Naive thymus-derived CD4-positive, alpha-beta T cell (primary cell): ENCODE data around the gene STK32C. TPM values are rescaled to one million over a fixed set of nuclear protein-coding genes. Genes with fewer than 3 reads are reported as not detected.
"Not testable (repeated sequence)": the region's sequence is repeated elsewhere in the genome, so short reads cannot be mapped to it uniquely, and the experiment has no call there.

Source experiments
- ATAC-seq: fragments of 150-1000 bp; cut with Tn5 transposase; 2 replicates; pipeline ENCODE4 v1.10.0; 2021; ENCODE audit warnings: mild to moderate bottlenecking, moderate library complexity
- CTCF ChIA-PET: fragments of 350-600 bp; sonication (Branson Sonifier 250); formaldehyde crosslinking; loops from one replicate; lab custom pipeline; 2021; ENCODE audit warnings: antibody characterized with exemption; lab: Charles Lee
- POLR2A ChIA-PET: fragments of 350-600 bp; sonication (Branson Sonifier 250); formaldehyde crosslinking; loops from one replicate; lab custom pipeline; 2021; ENCODE audit warnings: antibody characterized with exemption, inconsistent platforms; lab: Charles Lee
- DNase-seq, 9 donors: peaks; one replicate each; pipeline versions ENCODE4 v3.0.0 to v3.0.0-alpha.2; 2020 to 2022; ENCODE audit warnings: mixed read lengths in 1 of 9
- H3K27ac ChIP-seq: one replicate; pipeline ENCODE4 v1.7.0; 2013; ENCODE audit warnings: mild to moderate bottlenecking, low read depth, low read length, moderate library complexity
- H3K27me3 ChIP-seq, 2 donors: one replicate each; pipeline ENCODE4 v1.7.0; 2013; ENCODE audit warnings: low read length in 2 of 2, mild to moderate bottlenecking in 2 of 2, moderate library complexity in 2 of 2; ENCODE audit not compliant: control insufficient read depth in 2 of 2, insufficient read depth in 2 of 2
- H3K36me3 ChIP-seq, 3 experiments: 1 replicate in 2 of 3; 2 replicates in 1 of 3; pipeline ENCODE4 v1.7.0; 2013; ENCODE audit warnings: low read length in 3 of 3, mild to moderate bottlenecking in 3 of 3, moderate library complexity in 1 of 3; ENCODE audit not compliant: insufficient read depth in 3 of 3, control insufficient read depth in 2 of 3
- H3K4me1 ChIP-seq, 2 donors: one replicate each; pipeline ENCODE4 v1.7.0; 2013; ENCODE audit warnings: low read length in 2 of 2, mild to moderate bottlenecking in 2 of 2, moderate library complexity in 1 of 2; ENCODE audit not compliant: control insufficient read depth in 2 of 2, insufficient read depth in 2 of 2
- H3K4me3 ChIP-seq: 2 replicates; pipeline ENCODE4 v1.7.0; 2013; ENCODE audit warnings: mild to moderate bottlenecking, low read length
- H3K9me3 ChIP-seq, 3 experiments: 1 replicate in 2 of 3; 2 replicates in 1 of 3; pipeline ENCODE4 v1.7.0; 2013; ENCODE audit warnings: low read length in 3 of 3; ENCODE audit not compliant: control insufficient read depth in 2 of 3
- H3K27ac Mint-ChIP-seq, 9 donors: one replicate each; pipeline ENCODE4 v1.8.0; 2020 to 2022; ENCODE audit warnings: mixed read lengths in 9 of 9, mild to moderate bottlenecking in 8 of 9, moderate library complexity in 5 of 9, inconsistent platforms in 2 of 9
- H3K27me3 Mint-ChIP-seq, 5 donors: one replicate each; pipeline ENCODE4 v1.8.0; 2021 to 2022; ENCODE audit warnings: mixed read lengths in 5 of 5, mild to moderate bottlenecking in 1 of 5
- H3K36me3 Mint-ChIP-seq, 5 donors: one replicate each; pipeline ENCODE4 v1.8.0; 2020 to 2022; ENCODE audit warnings: mixed read lengths in 5 of 5, mild to moderate bottlenecking in 3 of 5, inconsistent platforms in 1 of 5
- H3K4me1 Mint-ChIP-seq, 7 donors: one replicate each; pipeline ENCODE4 v1.8.0; 2020 to 2022; ENCODE audit warnings: mixed read lengths in 7 of 7, mild to moderate bottlenecking in 3 of 7, inconsistent platforms in 1 of 7
- H3K4me3 Mint-ChIP-seq, 10 donors: one replicate each; pipeline ENCODE4 v1.8.0; 2020 to 2022; ENCODE audit warnings: mild to moderate bottlenecking in 10 of 10, mixed read lengths in 10 of 10, moderate library complexity in 6 of 10, inconsistent platforms in 2 of 10
- H3K9me3 Mint-ChIP-seq, 11 donors: one replicate each; pipeline ENCODE4 v1.8.0; 2020 to 2022; ENCODE audit warnings: mixed read lengths in 11 of 11, mild to moderate bottlenecking in 4 of 11, inconsistent platforms in 1 of 11, moderate library complexity in 1 of 11
- intact Hi-C, 2 donors: fragments of 100-400 bp; cut with micrococcal nuclease; formaldehyde crosslinking; loops; one replicate each; pipeline ENCODE4 v1.15.1; 2023
- polyA plus RNA-seq, 2 donors: library from polyadenylated mRNA; unstranded; fragments of 300-500 nt; fragmentation: Illumina TruSeq; gene quantifications; one replicate each; pipeline ENCODE4 v1.2.3, GENCODE V29; 2021
- total RNA-seq, 6 experiments: library from RNA in 5 of 6; stranded (reverse) in 5 of 6; gene quantifications; 1 replicate in 5 of 6; 2 replicates in 1 of 6; pipeline ENCODE4 v1.2.3 and lab custom pipeline; 2021 to 2026

The STK32C gene
- total and polyA plus RNA-seq, 7 experiments from 2014 or later, result 4.6 to 19.4 (median 11.8) TPM

DNA sequence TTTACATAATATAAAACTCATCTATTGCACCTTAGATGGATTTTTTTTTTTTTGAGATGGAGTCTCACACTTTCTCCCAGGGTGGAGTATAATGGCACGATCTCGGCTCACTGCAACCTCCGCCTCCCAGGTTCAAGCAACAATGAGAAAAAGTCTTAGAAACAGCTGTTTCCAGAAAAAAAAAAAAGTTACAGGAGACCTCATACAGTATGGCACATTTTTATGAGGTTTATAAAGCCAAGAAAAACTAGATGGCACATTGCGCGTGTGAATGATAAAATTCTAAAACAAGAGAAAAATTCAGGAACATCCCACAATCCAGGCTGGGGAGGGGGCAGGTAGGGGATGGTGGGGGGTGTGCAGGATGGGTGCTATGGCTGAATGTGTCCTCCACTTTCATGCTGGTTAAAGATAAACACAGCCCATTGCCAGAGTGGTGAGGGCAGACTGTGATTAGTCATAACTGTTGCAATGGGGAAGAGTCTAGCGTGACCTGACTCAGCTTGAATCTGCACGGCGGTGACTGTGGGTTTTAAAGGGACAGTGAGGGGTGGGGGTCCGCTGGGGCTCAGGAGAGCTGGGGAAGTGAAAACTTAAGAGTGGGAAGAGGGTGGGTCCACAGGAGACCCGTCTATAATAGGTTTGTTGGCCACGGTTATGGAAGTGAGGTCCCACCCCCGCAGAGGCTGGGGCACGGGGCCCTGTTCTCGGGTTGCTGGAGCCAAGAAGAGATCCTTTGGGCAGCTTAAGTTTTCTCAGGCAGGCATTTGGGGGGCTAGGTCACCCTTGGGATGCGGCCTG, 12.3 kb upstream of the STK32C start:
- no peak overlapping the region for H3K4me3 Mint-ChIP-seq
- H3K27ac Mint-ChIP-seq, result peak overlapping the region in 1 of 9 donors; percentile 77
- no peak overlapping the region for H3K27ac ChIP-seq
- ChIA-PET POLR2A (no interaction called here), CTCF (no interaction called here)
- peak in 1 of 9 donors; percentile 42 for DNase-seq
- H3K36me3 ChIP-seq, result peaks cover 0 to 5% (median 0%) of the 10 kb centered on the region in 3 experiments
- no peak overlapping the region for H3K4me3 ChIP-seq
- H3K27me3 ChIP-seq, result no peaks in the 10 kb centered on the region
- peaks cover 0 to 6% (median 0%) of the 10 kb centered on the region in 5 donors for H3K27me3 Mint-ChIP-seq
- ATAC-seq, result peak; percentile 91
- no peaks in the 10 kb centered on the region for H3K4me1 ChIP-seq
- peaks cover 6 to 18% (median 10%) of the 10 kb centered on the region in 5 donors for H3K36me3 Mint-ChIP-seq
- no peaks in the 10 kb centered on the region for H3K9me3 ChIP-seq
- intact Hi-C loops, result no loop called here
- H3K4me1 Mint-ChIP-seq, result peaks cover 6 to 17% (median 10%) of the 10 kb centered on the region in 7 donors
- no peaks in the 10 kb centered on the region for H3K9me3 Mint-ChIP-seq

DNA sequence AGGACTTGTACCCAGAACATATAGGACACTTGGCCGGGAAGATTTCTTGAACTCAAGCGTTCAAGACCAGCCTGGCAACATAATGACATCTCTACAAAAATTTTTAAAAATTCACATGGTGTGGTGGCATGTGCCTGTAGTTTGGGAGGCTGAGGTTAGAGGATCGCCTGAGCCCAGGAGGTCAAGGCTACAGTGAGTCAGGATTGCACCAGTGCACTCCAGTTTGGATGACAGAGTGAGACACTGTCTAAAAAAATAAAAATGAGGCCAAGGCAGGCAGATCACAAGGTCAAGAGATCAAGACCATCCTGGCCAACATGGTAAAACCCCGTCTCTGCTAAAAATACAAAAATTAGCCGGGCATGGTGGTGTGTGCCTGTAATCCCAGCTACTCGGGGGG, 9.7 kb upstream of the STK32C start:
- H3K36me3 Mint-ChIP-seq, CTCF ChIA-PET, H3K27me3 ChIP-seq, H3K4me3 Mint-ChIP-seq, H3K4me1 ChIP-seq, H3K36me3 ChIP-seq, DNase-seq, POLR2A ChIA-PET, H3K27ac Mint-ChIP-seq, ATAC-seq, H3K4me1 Mint-ChIP-seq, H3K27ac ChIP-seq, H3K9me3 Mint-ChIP-seq, H3K9me3 ChIP-seq, intact Hi-C loops, H3K4me3 ChIP-seq: not testable (repeated sequence)
- peaks cover 0 to 11% (median 0%) of the 10 kb centered on the region in 5 donors for H3K27me3 Mint-ChIP-seq

DNA sequence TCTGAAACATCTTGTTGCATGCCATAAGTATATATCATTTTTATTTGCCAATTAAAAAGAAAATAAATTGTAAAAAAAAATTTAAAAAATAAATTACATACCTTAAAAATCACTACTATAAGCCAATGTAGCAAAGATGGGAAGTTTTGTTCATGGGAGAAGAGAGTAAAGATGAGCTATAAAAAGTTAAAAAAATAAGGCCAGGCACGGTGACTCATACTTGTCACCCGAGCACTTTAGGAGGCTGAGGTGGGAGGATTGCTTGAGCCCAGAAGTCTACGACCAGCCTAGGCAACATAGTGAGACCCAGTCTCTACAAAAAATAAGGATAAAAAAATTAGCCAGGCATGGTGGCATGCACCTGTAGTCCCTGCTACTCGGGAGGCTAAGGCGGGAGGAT, 8.4 kb upstream of the STK32C start:
- ChIA-PET POLR2A (no interaction called here), CTCF (no interaction called here)
- Mint-ChIP-seq H3K27me3 (peaks cover 0 to 11% (median 0%) of the 10 kb centered on the region in 5 donors), H3K9me3 (peaks cover 0 to 7% (median 0%) of the 10 kb centered on the region in 11 donors), H3K27ac (no peak overlapping the region), H3K36me3 (peaks cover 0 to 4% (median 0%) of the 10 kb centered on the region in 5 donors), H3K4me3 (no peak overlapping the region), H3K4me1 (peaks cover 0 to 8% (median 0%) of the 10 kb centered on the region in 7 donors)
- no peak for ATAC-seq
- Histone ChIP-seq H3K36me3 (no peaks in the 10 kb centered on the region), H3K9me3 (no peaks in the 10 kb centered on the region), H3K4me3 (no peak overlapping the region), H3K27me3 (no peaks in the 10 kb centered on the region), H3K27ac (no peak overlapping the region), H3K4me1 (no peaks in the 10 kb centered on the region)
- intact Hi-C loops, result no loop called here
- DNase-seq, result no peak

DNA sequence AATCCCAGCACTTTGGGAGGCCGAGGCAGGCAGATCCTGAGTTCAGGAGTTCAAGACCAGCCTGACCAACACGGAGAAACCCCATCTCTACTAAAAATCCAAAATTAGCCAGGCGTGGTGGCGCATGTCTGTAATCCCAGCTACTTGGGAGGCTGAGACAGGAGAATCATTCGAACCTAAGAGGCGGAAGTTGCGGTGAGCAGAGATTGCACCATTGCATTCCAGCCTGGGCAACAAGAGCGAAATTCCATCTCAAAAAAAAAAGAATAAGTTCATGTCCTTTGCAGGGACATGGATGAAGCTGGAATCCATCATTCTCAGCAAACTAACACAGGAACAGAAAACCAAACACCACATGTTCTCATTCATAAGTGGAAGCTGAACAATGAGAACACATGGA, 7.1 kb upstream of the STK32C start:
- H3K27ac Mint-ChIP-seq, H3K9me3 Mint-ChIP-seq: not testable (repeated sequence)

DNA sequence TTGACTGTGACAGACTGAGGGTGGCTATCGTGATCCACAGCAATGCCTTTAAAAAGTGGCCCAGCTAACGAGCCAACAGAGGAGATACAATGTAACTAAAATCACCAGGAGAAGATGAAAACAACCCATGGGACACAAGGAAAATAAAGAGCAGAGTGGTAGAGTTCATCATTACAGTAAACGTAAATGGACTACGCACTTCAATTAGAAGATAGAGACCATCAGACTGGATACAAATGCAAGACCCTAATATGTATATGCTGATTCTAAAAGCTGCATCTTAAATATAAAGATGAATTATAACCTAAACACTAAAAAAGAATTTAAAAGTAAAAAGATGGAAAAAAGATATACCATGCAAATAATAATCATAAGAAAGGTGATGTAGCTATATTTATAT, 6.6 kb upstream of the STK32C start:
- H3K4me1 ChIP-seq, result no peaks in the 10 kb centered on the region
- Mint-ChIP-seq H3K4me3 (no peak overlapping the region), H3K27me3 (peaks cover 0 to 25% (median 0%) of the 10 kb centered on the region in 5 donors), H3K4me1 (peaks cover 0 to 3% (median 0%) of the 10 kb centered on the region in 7 donors), H3K9me3 (peaks cover 0 to 7% (median 0%) of the 10 kb centered on the region in 11 donors), H3K27ac (no peak overlapping the region), H3K36me3 (peaks cover 0 to 2% (median 0%) of the 10 kb centered on the region in 5 donors)
- H3K27me3 ChIP-seq, result no peaks in the 10 kb centered on the region
- POLR2A ChIA-PET, result interaction anchor here (1.3 kb wide), 1 partner anchor 17 kb away, joined by 3 read pairs; no protein-coding TSS in a partner anchor
- no peaks in the 10 kb centered on the region for H3K9me3 ChIP-seq
- no peak overlapping the region for H3K27ac ChIP-seq
- CTCF ChIA-PET, result no interaction called here
- DNase-seq (no peak), ATAC-seq (no peak)
- intact Hi-C loops, result no loop called here
- no peaks in the 10 kb centered on the region for H3K36me3 ChIP-seq
- no peak overlapping the region for H3K4me3 ChIP-seq

More for the DNA sequence above, 7.1 kb upstream of the STK32C start:
- H3K4me3 Mint-ChIP-seq, H3K36me3 ChIP-seq, intact Hi-C loops, H3K9me3 ChIP-seq, H3K27ac ChIP-seq, ATAC-seq, H3K4me1 ChIP-seq, H3K27me3 ChIP-seq, H3K36me3 Mint-ChIP-seq, H3K4me1 Mint-ChIP-seq, DNase-seq, H3K4me3 ChIP-seq: not testable (repeated sequence)
- peaks cover 0 to 19% (median 0%) of the 10 kb centered on the region in 5 donors for H3K27me3 Mint-ChIP-seq
- ChIA-PET POLR2A (interaction anchor here (1.3 kb wide), 1 partner anchor 16 kb away, joined by 3 read pairs; no protein-coding TSS in a partner anchor), CTCF (interaction anchor here (0.6 to 1.1 kb wide), 2 partner anchors 33 to 78 kb away, joined by 4 to 7 read pairs; no protein-coding TSS in a partner anchor)

DNA sequence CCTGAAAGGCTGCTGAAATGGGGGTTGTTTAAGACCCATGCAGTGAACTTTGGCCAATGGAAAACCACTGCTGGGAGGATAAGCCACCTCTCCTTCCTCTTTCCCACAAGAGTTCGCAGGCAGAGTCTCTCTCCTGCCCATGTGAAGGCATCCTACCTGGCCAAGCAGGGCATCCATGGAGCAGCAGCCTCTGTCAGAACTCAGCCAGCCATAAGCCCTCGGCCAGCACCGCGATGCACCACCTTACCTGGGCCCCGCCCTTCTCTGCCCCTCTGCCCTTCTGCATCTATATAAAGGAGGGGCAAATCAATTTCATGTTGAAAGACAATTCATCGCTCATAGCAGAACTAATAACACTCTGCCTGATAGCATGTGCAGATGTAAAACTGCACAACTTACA, 6.1 kb upstream of the STK32C start:
- H3K27me3 ChIP-seq, result no peaks in the 10 kb centered on the region
- no peak overlapping the region for H3K27ac Mint-ChIP-seq
- peaks cover 0 to 8% (median 0%) of the 10 kb centered on the region in 7 donors for H3K4me1 Mint-ChIP-seq
- no peak overlapping the region for H3K4me3 ChIP-seq
- no peaks in the 10 kb centered on the region for H3K36me3 ChIP-seq
- peaks cover 0 to 2% (median 0%) of the 10 kb centered on the region in 5 donors for H3K36me3 Mint-ChIP-seq
- ChIA-PET POLR2A (interaction anchor here (1.3 kb wide), 1 partner anchor 17 kb away, joined by 3 read pairs; no protein-coding TSS in a partner anchor), CTCF (no interaction called here)
- ATAC-seq, result no peak
- no peak overlapping the region for H3K27ac ChIP-seq
- DNase-seq, result no peak
- no peaks in the 10 kb centered on the region for H3K9me3 ChIP-seq
- peaks cover 0 to 7% (median 0%) of the 10 kb centered on the region in 11 donors for H3K9me3 Mint-ChIP-seq
- peaks cover 0 to under 1% of the 10 kb centered on the region in 2 donors for H3K4me1 ChIP-seq
- H3K4me3 Mint-ChIP-seq, result no peak overlapping the region
- intact Hi-C loops, result no loop called here
- H3K27me3 Mint-ChIP-seq, result peaks cover 0 to 29% (median 0%) of the 10 kb centered on the region in 5 donors
